ENCODE data around the gene THAP8.

DNA sequence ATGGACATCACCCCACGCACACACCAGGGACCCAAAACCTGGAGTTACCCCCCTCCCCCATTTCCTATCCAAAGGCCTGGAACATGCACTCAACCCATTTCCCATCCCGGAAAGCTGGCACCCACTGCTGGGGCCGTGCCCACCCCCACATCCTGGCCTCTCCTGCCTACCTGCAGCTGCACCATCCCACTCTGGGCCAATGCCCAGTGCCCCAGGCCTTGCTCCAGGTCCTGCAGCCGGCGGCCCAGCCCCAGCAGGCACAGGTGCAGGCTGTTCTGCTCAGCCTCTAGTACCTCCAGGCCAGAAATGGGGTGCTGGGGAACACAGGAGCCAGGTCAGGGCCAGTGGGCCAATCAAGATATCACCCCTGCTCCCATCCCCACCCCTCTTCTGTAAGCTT lies 47.1 kb downstream of the THAP8 start:
- TF ChIP-seq, protein P1, sequence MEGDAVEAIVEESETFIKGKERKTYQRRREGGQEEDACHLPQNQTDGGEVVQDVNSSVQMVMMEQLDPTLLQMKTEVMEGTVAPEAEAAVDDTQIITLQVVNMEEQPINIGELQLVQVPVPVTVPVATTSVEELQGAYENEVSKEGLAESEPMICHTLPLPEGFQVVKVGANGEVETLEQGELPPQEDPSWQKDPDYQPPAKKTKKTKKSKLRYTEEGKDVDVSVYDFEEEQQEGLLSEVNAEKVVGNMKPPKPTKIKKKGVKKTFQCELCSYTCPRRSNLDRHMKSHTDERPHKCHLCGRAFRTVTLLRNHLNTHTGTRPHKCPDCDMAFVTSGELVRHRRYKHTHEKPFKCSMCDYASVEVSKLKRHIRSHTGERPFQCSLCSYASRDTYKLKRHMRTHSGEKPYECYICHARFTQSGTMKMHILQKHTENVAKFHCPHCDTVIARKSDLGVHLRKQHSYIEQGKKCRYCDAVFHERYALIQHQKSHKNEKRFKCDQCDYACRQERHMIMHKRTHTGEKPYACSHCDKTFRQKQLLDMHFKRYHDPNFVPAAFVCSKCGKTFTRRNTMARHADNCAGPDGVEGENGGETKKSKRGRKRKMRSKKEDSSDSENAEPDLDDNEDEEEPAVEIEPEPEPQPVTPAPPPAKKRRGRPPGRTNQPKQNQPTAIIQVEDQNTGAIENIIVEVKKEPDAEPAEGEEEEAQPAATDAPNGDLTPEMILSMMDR (conservative IDR thresholded peaks at IDR 0.05; ENCODE audit: low read depth, low read length), result no peak
- TF ChIP-seq EZH2 (IDR thresholded peaks at IDR 0.05; ENCODE audit: borderline replicate concordance, low read depth, low read length, poor library complexity, severe bottlenecking), result no peak

All from A673 (cell line).